IMR-90 (cell line): Measurements from ENCODE around the gene SLC25A28. TPM values are rescaled to one million over a fixed set of nuclear protein-coding genes. Genes with fewer than 3 reads are reported as not detected.

Experiments
- ATAC-seq: fragments of 200-7000 bp; cut with Tn5 transposase; 2 replicates; pipeline ENCODE4 v1.9.1; 2020; ENCODE audit warnings: low read depth, mild to moderate bottlenecking, moderate library complexity
- BruUV-seq: library from RNA; stranded (reverse); fragments of 400-500 nt; replicated peaks from 2 replicates; lab custom pipeline; 2021; lab: Mats Ljungman, UMichigan
- CTCF ChIA-PET: fragments of 300-600 bp; formaldehyde crosslinking; extraction: SDS; loops from one replicate; lab custom pipeline; 2021; ENCODE audit warnings: antibody characterized with exemption; lab: Yijun Ruan, JAX
- POLR2A ChIA-PET: fragments of 300-600 bp; sonication (Branson Sonifier 250); formaldehyde crosslinking; loops from one replicate; lab custom pipeline; 2022; ENCODE audit warnings: antibody characterized with exemption; ENCODE audit not compliant: unreplicated experiment; lab: Charles Lee
- DNase-seq: peaks from one replicate; pipeline ENCODE4 v3.0.0; 2013
- H2AFZ ChIP-seq: replicated peaks from 2 replicates; pipeline ENCODE3; 2013; ENCODE audit warnings: low read length, mild to moderate bottlenecking; ENCODE audit not compliant: poor library complexity
- H2AK5ac ChIP-seq: 2 replicates; pipeline ENCODE4 v1.6.1; 2013; ENCODE audit warnings: low read depth, low read length, inconsistent platforms
- H2AK9ac ChIP-seq: replicated peaks from 2 replicates; pipeline ENCODE3; 2013; ENCODE audit warnings: mild to moderate bottlenecking, low read depth, low read length, moderate library complexity; ENCODE audit not compliant: poor library complexity
- H2BK120ac ChIP-seq: 2 replicates; pipeline ENCODE4 v1.6.1; 2013; ENCODE audit warnings: low read depth, low read length, inconsistent platforms
- H2BK15ac ChIP-seq: 3 replicates; pipeline ENCODE4 v1.6.1; 2013; ENCODE audit warnings: low read depth, low read length, inconsistent platforms
- H2BK20ac ChIP-seq: 2 replicates; pipeline ENCODE4 v1.6.1; 2013; ENCODE audit warnings: low read depth, mild to moderate bottlenecking, inconsistent platforms, low read length, moderate library complexity
- H2BK5ac ChIP-seq: 2 replicates; pipeline ENCODE4 v1.6.1; 2013; ENCODE audit warnings: mild to moderate bottlenecking, low read depth, low read length, inconsistent platforms; ENCODE audit not compliant: poor library complexity, severe bottlenecking
- H3K14ac ChIP-seq: replicated peaks from 2 replicates; pipeline ENCODE4 v1.6.1; 2013; ENCODE audit warnings: low read depth, low read length, inconsistent platforms
- H3K18ac ChIP-seq: 2 replicates; pipeline ENCODE4 v1.6.1; 2013; ENCODE audit warnings: low read depth, low read length, control low read depth
- H3K23ac ChIP-seq: 2 replicates; pipeline ENCODE4 v1.6.1; 2013; ENCODE audit warnings: low read depth, low read length, inconsistent platforms
- H3K27ac ChIP-seq: 2 replicates; pipeline ENCODE4 v1.5.1; 2013; ENCODE audit warnings: mild to moderate bottlenecking, control low read depth, low read length; ENCODE audit not compliant: insufficient read depth
- H3K27me3 ChIP-seq: 2 replicates; pipeline ENCODE4 v1.6.1; 2013; ENCODE audit warnings: low read length; ENCODE audit not compliant: control insufficient read depth, insufficient read depth
- H3K36me3 ChIP-seq: 2 replicates; pipeline ENCODE4 v1.6.1; 2013; ENCODE audit warnings: low read length, mixed read lengths; ENCODE audit not compliant: control insufficient read depth, insufficient read depth
- H3K4ac ChIP-seq: 2 replicates; pipeline ENCODE4 v1.6.1; 2013; ENCODE audit warnings: low read depth, low read length, inconsistent platforms
- H3K4me1 ChIP-seq: 2 replicates; pipeline ENCODE4 v1.6.1; 2013; ENCODE audit warnings: low read length, mixed read lengths; ENCODE audit not compliant: control insufficient read depth, insufficient read depth
- H3K4me2 ChIP-seq: 2 replicates; pipeline ENCODE4 v1.6.1; 2013; ENCODE audit warnings: low read depth, mild to moderate bottlenecking, control low read depth, low read length, moderate library complexity
- H3K4me3 ChIP-seq: 2 replicates; pipeline ENCODE4 v1.5.1; 2013; ENCODE audit warnings: low read depth, mild to moderate bottlenecking, control low read depth, low read length, moderate library complexity; ENCODE audit not compliant: insufficient read depth
- H3K56ac ChIP-seq: 2 replicates; pipeline ENCODE4 v1.6.1; 2013; ENCODE audit warnings: low read length, inconsistent platforms; ENCODE audit not compliant: insufficient read depth; ENCODE audit errors: extremely low read depth
- H3K79me1 ChIP-seq, 2 experiments: 2 replicates each; pipeline ENCODE4 v1.6.1; 2013; ENCODE audit warnings: low read length in 2 of 2, inconsistent platforms in 1 of 2, low read depth in 1 of 2
- H3K9ac ChIP-seq: 2 replicates; pipeline ENCODE4 v1.6.1; 2013; ENCODE audit warnings: low read depth, low read length, control low read depth
- H3K9me1 ChIP-seq: 2 replicates; pipeline ENCODE4 v1.6.1; 2013; ENCODE audit warnings: low read length, inconsistent platforms; ENCODE audit not compliant: insufficient read depth
- H3K9me3 ChIP-seq: 2 replicates; pipeline ENCODE4 v1.6.1; 2013; ENCODE audit warnings: low read length; ENCODE audit not compliant: control insufficient read depth, insufficient read depth
- H4K20me1 ChIP-seq: 2 replicates; pipeline ENCODE4 v1.6.1; 2013; ENCODE audit warnings: low read length, inconsistent platforms; ENCODE audit not compliant: insufficient read depth
- H4K5ac ChIP-seq: 2 replicates; pipeline ENCODE4 v1.6.1; 2013; ENCODE audit warnings: mild to moderate bottlenecking, low read depth, low read length, control low read depth
- H4K8ac ChIP-seq, 2 experiments: 2 replicates each; pipeline ENCODE4 v1.6.1; 2013; ENCODE audit warnings: low read depth in 2 of 2, low read length in 2 of 2, control low read depth in 1 of 2, inconsistent platforms in 1 of 2
- H4K91ac ChIP-seq: 2 replicates; pipeline ENCODE4 v1.6.1; 2013; ENCODE audit warnings: low read depth, low read length, inconsistent platforms; ENCODE audit not compliant: insufficient read depth
- BHLHE40 ChIP-seq: fragments of 150-350 bp; IDR thresholded peaks from 2 replicates; pipeline ENCODE4 v1.6.1; 2016; ENCODE audit warnings: mild to moderate bottlenecking, low read depth, low read length
- CEBPB ChIP-seq: IDR thresholded peaks from 2 replicates; pipeline ENCODE4 v1.6.1; 2012; ENCODE audit warnings: low read depth, low read length, improper control_type of control experiment
- FOS ChIP-seq: fragments of 150-350 bp; IDR thresholded peaks from 2 replicates; pipeline ENCODE4 v1.6.1; 2016; ENCODE audit warnings: low read depth, low read length
- MXI1 ChIP-seq: IDR thresholded peaks from 2 replicates; pipeline ENCODE4 v1.6.1; 2012; ENCODE audit warnings: low read depth, mild to moderate bottlenecking, low read length, moderate library complexity, borderline replicate concordance
- NFE2L2 ChIP-seq: fragments of 150-350 bp; IDR thresholded peaks from 2 replicates; pipeline ENCODE4 v1.6.1; 2016; ENCODE audit warnings: low read depth, mild to moderate bottlenecking, low read length
- WGBS, 2 experiments: methylation state at CpG; one replicate each; pipeline versions ENCODE4 v1.1.5 to v1.1.7; 2013; ENCODE audit warnings: missing lambda C conversion rate in 2 of 2; ENCODE audit not compliant: insufficient read length in 1 of 2; ENCODE audit errors: extremely low coverage in 2 of 2; 5-methylcytosine and 5-hydroxymethylcytosine counted together
- dilution Hi-C: fragments of 300-500 bp; cut with HindIII; formaldehyde crosslinking; loops from one replicate; pipeline ENCODE4 v1.14.3; 2018; ENCODE audit warnings: low sequenced_read_pairs; ENCODE audit not compliant: unreplicated experiment
- in situ Hi-C: fragments of 300-500 bp; cut with MboI; formaldehyde crosslinking; loops from 3 replicates; pipeline ENCODE4 v1.14.3; 2019; ENCODE audit warnings: low sequenced_read_pairs, inconsistent platforms, mixed read lengths
- intact Hi-C: fragments of 100-400 bp; cut with micrococcal nuclease; formaldehyde crosslinking; loops from 2 replicates; pipeline ENCODE4 v1.10.0; 2022
- polyA plus RNA-seq, 3 experiments: library from polyadenylated mRNA; depleted of rRNA; stranded (reverse); fragments of >200 nt; gene quantifications; 2 replicates each; pipeline ENCODE4 v1.2.3, GENCODE V29; 2012; ENCODE audit warnings: low replicate concordance in 1 of 3
- total RNA-seq: library from RNA; depleted of rRNA; stranded (reverse); fragments of >200 nt; gene quantifications from 2 replicates; pipeline ENCODE4 v1.2.3, GENCODE V29; 2012

SLC25A28 gene
- total and polyA plus RNA-seq, 2 of the 4 experiments (the other 2 are of a cell fraction): 13.1 to 29.8 TPM

- Histone ChIP-seq H4K8ac (no peak overlapping the region), H2BK5ac (no peak overlapping the region), H3K36me3 (no peaks in the 10 kb centered on the region), H3K9me3 (no peaks in the 10 kb centered on the region), H2AFZ (no peak overlapping the region), H3K9ac (no peak overlapping the region), H3K4me1 (no peaks in the 10 kb centered on the region), H4K91ac (no peak overlapping the region), H3K23ac (no peak overlapping the region), H3K9me1 (no peaks in the 10 kb centered on the region), H2BK120ac (no peak overlapping the region), H3K27ac (no peak overlapping the region), H3K56ac (no peak overlapping the region), H3K18ac (no peak overlapping the region), H3K4me3 (no peak overlapping the region), H4K20me1 (no peaks in the 10 kb centered on the region), H3K14ac (no peak overlapping the region), H2AK9ac (no peak overlapping the region), H3K27me3 (peaks cover 37% of the 10 kb centered on the region), H2BK20ac (no peak overlapping the region), H3K79me1 (no peaks in the 10 kb centered on the region), H2BK15ac (no peak overlapping the region), H3K4ac (no peak overlapping the region), H2AK5ac (no peak overlapping the region), H3K4me2 (no peak overlapping the region), H4K5ac (no peak overlapping the region)
- dilution Hi-C loops: no loop called here
- ChIA-PET POLR2A (no interaction called here), CTCF (no interaction called here)
- intact Hi-C loops: no loop called here
- BruUV-seq: no TSS peak
- no peak for DNase-seq
- TF ChIP-seq NFE2L2: no peak
- TF ChIP-seq BHLHE40: no peak
- TF ChIP-seq MXI1: no peak
- TF ChIP-seq FOS: no peak
- TF ChIP-seq CEBPB: no peak
- in situ Hi-C loops: no loop called here
- no CpG with 5 or more reads among the region's 1 CpG for WGBS, 2 experiments
- no peak for ATAC-seq
Measured at GRCh38 chr10:99579971-99580370, 40.3 kb downstream of the SLC25A28 start.
